ENCODE data around the gene NOTCH3. TPM values are rescaled to one million over a fixed set of nuclear protein-coding genes. Genes with fewer than 3 reads are reported as not detected.

NOTCH3 gene
- total and polyA plus RNA-seq, 2 donors = 11.3 to 14.8 TPM

- H3K4me3 ChIP-seq (ENCODE audit: low read length in 2 of 2) = no peak overlapping the region
- no peaks in the 10 kb centered on the region for H3K27me3 ChIP-seq (ENCODE audit: control insufficient read depth in 2 of 2, insufficient read depth in 1 of 2, low read length in 1 of 2)
- WGBS = 81% methylated on average over 23 of the region's 23 CpGs
- no peaks in the 10 kb centered on the region for H3K4me1 ChIP-seq (ENCODE audit: control insufficient read depth in 2 of 2, insufficient read depth in 2 of 2, low read length in 2 of 2)
- H3K9me3 ChIP-seq (ENCODE audit: control insufficient read depth in 2 of 2, insufficient read depth in 1 of 2, low read length in 1 of 2) = peaks cover 0 to 2% of the 10 kb centered on the region in 2 donors
- peaks cover 50 to 65% of the 10 kb centered on the region in 2 donors for H3K36me3 ChIP-seq (ENCODE audit: control insufficient read depth in 2 of 2, insufficient read depth in 2 of 2, low read length in 1 of 2)
- DNase-seq (ENCODE audit: low read depth in 6 of 9, low spot score in 9 of 9) = no peak
- no peak overlapping the region for H3K27ac ChIP-seq (ENCODE audit: low read depth in 1 of 2, low read length in 1 of 2)
Observed at GRCh38 chr19:15115762-15116615, 84.8 kb downstream of the NOTCH3 start.

- 96% methylated on average over 13 of the region's 13 CpGs for WGBS
Observed at GRCh38 chr19:15115080-15115479, 85.7 kb downstream of the NOTCH3 start.

GRCh38 chr19:15114153-15114540 is 86.6 kb downstream of the NOTCH3 start:
- no peak overlapping the region for H3K27ac ChIP-seq (ENCODE audit: low read depth in 1 of 2, low read length in 1 of 2)

More at GRCh38 chr19:15115080-15115479, 85.7 kb downstream of the NOTCH3 start:
- H3K9me3 ChIP-seq (ENCODE audit: control insufficient read depth in 2 of 2, insufficient read depth in 1 of 2, low read length in 1 of 2) = peaks cover 0 to 2% of the 10 kb centered on the region in 2 donors
- peaks cover 46 to 59% of the 10 kb centered on the region in 2 donors for H3K36me3 ChIP-seq (ENCODE audit: control insufficient read depth in 2 of 2, insufficient read depth in 2 of 2, low read length in 1 of 2)
- no peak for DNase-seq (ENCODE audit: low read depth in 6 of 9, low spot score in 9 of 9)
- no peaks in the 10 kb centered on the region for H3K27me3 ChIP-seq (ENCODE audit: control insufficient read depth in 2 of 2, insufficient read depth in 1 of 2, low read length in 1 of 2)
- H3K27ac ChIP-seq (ENCODE audit: low read depth in 1 of 2, low read length in 1 of 2) = no peak overlapping the region
- H3K4me1 ChIP-seq (ENCODE audit: control insufficient read depth in 2 of 2, insufficient read depth in 2 of 2, low read length in 2 of 2) = no peaks in the 10 kb centered on the region
- H3K4me3 ChIP-seq (ENCODE audit: low read length in 2 of 2) = no peak overlapping the region

GRCh38 chr19:15113245-15114152 is 87.3 kb downstream of the NOTCH3 start:
- Histone ChIP-seq H3K4me3 (ENCODE audit: low read length in 2 of 2) (no peak overlapping the region), H3K27me3 (ENCODE audit: control insufficient read depth in 2 of 2, insufficient read depth in 1 of 2, low read length in 1 of 2) (peaks cover 4 to 9% of the 10 kb centered on the region in 2 donors), H3K4me1 (ENCODE audit: control insufficient read depth in 2 of 2, insufficient read depth in 2 of 2, low read length in 2 of 2) (peaks cover 0 to 3% of the 10 kb centered on the region in 2 donors), H3K36me3 (ENCODE audit: control insufficient read depth in 2 of 2, insufficient read depth in 2 of 2, low read length in 1 of 2) (peaks cover 33 to 44% of the 10 kb centered on the region in 2 donors), H3K9me3 (ENCODE audit: control insufficient read depth in 2 of 2, insufficient read depth in 1 of 2, low read length in 1 of 2) (no peaks in the 10 kb centered on the region), H3K27ac (ENCODE audit: low read depth in 1 of 2, low read length in 1 of 2) (no peak overlapping the region)
- DNase-seq (ENCODE audit: low read depth in 6 of 9, low spot score in 9 of 9) = no peak
- 96% methylated on average over 58 of the region's 58 CpGs for WGBS

More at GRCh38 chr19:15114153-15114540, 86.6 kb downstream of the NOTCH3 start:
- DNase-seq (ENCODE audit: low read depth in 6 of 9, low spot score in 9 of 9) = no peak
- Histone ChIP-seq H3K4me1 (ENCODE audit: control insufficient read depth in 2 of 2, insufficient read depth in 2 of 2, low read length in 2 of 2) (no peaks in the 10 kb centered on the region), H3K4me3 (ENCODE audit: low read length in 2 of 2) (no peak overlapping the region), H3K27me3 (ENCODE audit: control insufficient read depth in 2 of 2, insufficient read depth in 1 of 2, low read length in 1 of 2) (peaks cover 3% of the 10 kb centered on the region in 2 donors), H3K36me3 (ENCODE audit: control insufficient read depth in 2 of 2, insufficient read depth in 2 of 2, low read length in 1 of 2) (peaks cover 39 to 50% of the 10 kb centered on the region in 2 donors), H3K9me3 (ENCODE audit: control insufficient read depth in 2 of 2, insufficient read depth in 1 of 2, low read length in 1 of 2) (peaks cover 0 to 1% of the 10 kb centered on the region in 2 donors)
- 95% methylated on average over 7 of the region's 7 CpGs for WGBS

GRCh38 chr19:15112385-15112784 is 88.4 kb downstream of the NOTCH3 start:
- no peak for DNase-seq (ENCODE audit: low read depth in 6 of 9, low spot score in 9 of 9)
- Histone ChIP-seq H3K9me3 (ENCODE audit: control insufficient read depth in 2 of 2, insufficient read depth in 1 of 2, low read length in 1 of 2) (no peaks in the 10 kb centered on the region), H3K4me1 (ENCODE audit: control insufficient read depth in 2 of 2, insufficient read depth in 2 of 2, low read length in 2 of 2) (peaks cover 0 to 13% of the 10 kb centered on the region in 2 donors), H3K27ac (ENCODE audit: low read depth in 1 of 2, low read length in 1 of 2) (no peak overlapping the region), H3K4me3 (ENCODE audit: low read length in 2 of 2) (no peak overlapping the region), H3K36me3 (ENCODE audit: control insufficient read depth in 2 of 2, insufficient read depth in 2 of 2, low read length in 1 of 2) (peaks cover 23 to 32% of the 10 kb centered on the region in 2 donors), H3K27me3 (ENCODE audit: control insufficient read depth in 2 of 2, insufficient read depth in 1 of 2, low read length in 1 of 2) (peaks cover 15 to 21% of the 10 kb centered on the region in 2 donors)
- 94% methylated on average over 11 of the region's 11 CpGs for WGBS

GRCh38 chr19:15111758-15112157 is 89.0 kb downstream of the NOTCH3 start:
- 100% methylated on average over 1 of the region's 1 CpG for WGBS
- Histone ChIP-seq H3K4me3 (ENCODE audit: low read length in 2 of 2) (no peak overlapping the region), H3K36me3 (ENCODE audit: control insufficient read depth in 2 of 2, insufficient read depth in 2 of 2, low read length in 1 of 2) (peaks cover 17 to 26% of the 10 kb centered on the region in 2 donors), H3K4me1 (ENCODE audit: control insufficient read depth in 2 of 2, insufficient read depth in 2 of 2, low read length in 2 of 2) (peaks cover 0 to 18% of the 10 kb centered on the region in 2 donors), H3K27ac (ENCODE audit: low read depth in 1 of 2, low read length in 1 of 2) (no peak overlapping the region), H3K9me3 (ENCODE audit: control insufficient read depth in 2 of 2, insufficient read depth in 1 of 2, low read length in 1 of 2) (no peaks in the 10 kb centered on the region), H3K27me3 (ENCODE audit: control insufficient read depth in 2 of 2, insufficient read depth in 1 of 2, low read length in 1 of 2) (peaks cover 21 to 27% of the 10 kb centered on the region in 2 donors)
- no peak for DNase-seq (ENCODE audit: low read depth in 6 of 9, low spot score in 9 of 9)

- H3K9me3 ChIP-seq (ENCODE audit: control insufficient read depth in 2 of 2, insufficient read depth in 1 of 2, low read length in 1 of 2) = no peaks in the 10 kb centered on the region
- no peak overlapping the region for H3K27ac ChIP-seq (ENCODE audit: low read depth in 1 of 2, low read length in 1 of 2)
- H3K4me3 ChIP-seq (ENCODE audit: low read length in 2 of 2) = no peak overlapping the region
- peaks cover 5 to 13% of the 10 kb centered on the region in 2 donors for H3K36me3 ChIP-seq (ENCODE audit: control insufficient read depth in 2 of 2, insufficient read depth in 2 of 2, low read length in 1 of 2)
- peaks cover 0 to 18% of the 10 kb centered on the region in 2 donors for H3K4me1 ChIP-seq (ENCODE audit: control insufficient read depth in 2 of 2, insufficient read depth in 2 of 2, low read length in 2 of 2)
- WGBS = 99% methylated on average over 17 of the region's 17 CpGs
- peaks cover 30 to 38% of the 10 kb centered on the region in 2 donors for H3K27me3 ChIP-seq (ENCODE audit: control insufficient read depth in 2 of 2, insufficient read depth in 1 of 2, low read length in 1 of 2)
- DNase-seq (ENCODE audit: low read depth in 6 of 9, low spot score in 9 of 9) = no peak
Observed at GRCh38 chr19:15110418-15110815, 90.4 kb downstream of the NOTCH3 start.

- Histone ChIP-seq H3K4me3 (ENCODE audit: low read length in 2 of 2) (no peak overlapping the region), H3K27me3 (ENCODE audit: control insufficient read depth in 2 of 2, insufficient read depth in 1 of 2, low read length in 1 of 2) (peaks cover 30 to 38% of the 10 kb centered on the region in 2 donors), H3K36me3 (ENCODE audit: control insufficient read depth in 2 of 2, insufficient read depth in 2 of 2, low read length in 1 of 2) (peaks cover 3 to 8% of the 10 kb centered on the region in 2 donors), H3K4me1 (ENCODE audit: control insufficient read depth in 2 of 2, insufficient read depth in 2 of 2, low read length in 2 of 2) (peaks cover 0 to 18% of the 10 kb centered on the region in 2 donors), H3K9me3 (ENCODE audit: control insufficient read depth in 2 of 2, insufficient read depth in 1 of 2, low read length in 1 of 2) (no peaks in the 10 kb centered on the region), H3K27ac (ENCODE audit: low read depth in 1 of 2, low read length in 1 of 2) (no peak overlapping the region)
- 97% methylated on average over 49 of the region's 49 CpGs for WGBS
- no peak for DNase-seq (ENCODE audit: low read depth in 6 of 9, low spot score in 9 of 9)
Observed at GRCh38 chr19:15109768-15110417, 90.9 kb downstream of the NOTCH3 start.
